OCI-LY3 (cell line): ENCODE results near the gene WDFY1.

Experiments used
- H2AFZ ChIP-seq: fragments of 200-600, 300-600 bp; shearing (Covaris generic); 2 replicates; pipeline ENCODE4 v1.6.0; 2014; ENCODE audit warnings: antibody characterized with exemption, low read depth, low read length
- H3K27ac ChIP-seq: fragments of 200-600, 300-600 bp; sonication (generic); 2 replicates; pipeline ENCODE4 v1.5.1; 2014; ENCODE audit warnings: mild to moderate bottlenecking, low read length, moderate library complexity, mixed read lengths
- H3K27me3 ChIP-seq: fragments of 200-600, 300-600 bp; sonication (generic); 2 replicates; pipeline ENCODE4 v1.6.1; 2014; ENCODE audit warnings: low read depth, low read length, mixed read lengths
- H3K36me3 ChIP-seq: fragments of 200-600, 300-600 bp; sonication (generic); replicated peaks from 2 replicates; pipeline ENCODE3; 2014; ENCODE audit warnings: low read depth, low read length, mixed read lengths
- H3K4me1 ChIP-seq: fragments of 300-600, 200-600 bp; sonication (generic); 2 replicates; pipeline ENCODE4 v1.6.1; 2014; ENCODE audit warnings: low read length, mixed read lengths
- H3K4me2 ChIP-seq: fragments of 200-600, 300-600 bp; sonication (generic); 2 replicates; pipeline ENCODE4 v1.6.1; 2014; ENCODE audit warnings: low read length, mixed read lengths
- H3K4me3 ChIP-seq: fragments of 300-600, 200-600 bp; sonication (generic); 2 replicates; pipeline ENCODE4 v1.5.1; 2014; ENCODE audit warnings: antibody characterized with exemption, mild to moderate bottlenecking, low read length, moderate library complexity
- H3K79me2 ChIP-seq: fragments of 300-600, 200-600 bp; shearing (Covaris generic); 2 replicates; pipeline ENCODE4 v1.6.1; 2014; ENCODE audit warnings: mild to moderate bottlenecking, low read length, mixed read lengths
- H3K9ac ChIP-seq: fragments of 300-600, 200-600 bp; shearing (Covaris generic); 2 replicates; pipeline ENCODE4 v1.6.0; 2014; ENCODE audit warnings: mild to moderate bottlenecking, low read length, moderate library complexity
- H3K9me3 ChIP-seq: fragments of 200-600, 300-600 bp; shearing (Covaris generic); 2 replicates; pipeline ENCODE4 v1.6.1; 2014; ENCODE audit warnings: low read length, mixed read lengths; ENCODE audit not compliant: insufficient read depth
- H4K20me1 ChIP-seq: fragments of 200-600, 300-600 bp; sonication (generic); 2 replicates; pipeline ENCODE4 v1.6.1; 2016; ENCODE audit warnings: low read length, mixed read lengths; ENCODE audit not compliant: insufficient read depth
- CTCF ChIP-seq: fragments of 200-600, 300-600 bp; sonication (generic); IDR thresholded peaks from 2 replicates; pipeline ENCODE4 v1.5.1; 2014; ENCODE audit warnings: antibody characterized with exemption, low read length, low read depth
- EZH2phosphoT487 ChIP-seq: fragments of 200-600 bp; shearing (Covaris generic); IDR thresholded peaks from 2 replicates; pipeline ENCODE4 v1.6.1; 2018; ENCODE audit warnings: antibody characterized with exemption, mixed run types, low read depth

The WDFY1 gene

GRCh38 chr2:223887127-223887526, 58.0 kb downstream of the WDFY1 start:
- peaks cover 26% of the 10 kb centered on the region for H3K36me3 ChIP-seq
- H3K4me2 ChIP-seq: no peak overlapping the region
- no peak overlapping the region for H3K9ac ChIP-seq
- H3K27me3 ChIP-seq: no peaks in the 10 kb centered on the region
- no peak overlapping the region for H3K4me3 ChIP-seq
- no peak overlapping the region for H2AFZ ChIP-seq
- no peak for TF ChIP-seq EZH2phosphoT487
- no peak for TF ChIP-seq CTCF
- H3K9me3 ChIP-seq: no peaks in the 10 kb centered on the region
- no peak overlapping the region for H3K27ac ChIP-seq
- H3K79me2 ChIP-seq: no peaks in the 10 kb centered on the region
- H3K4me1 ChIP-seq: peaks cover 43% of the 10 kb centered on the region
- no peaks in the 10 kb centered on the region for H4K20me1 ChIP-seq

GRCh38 chr2:223886726-223887125, 58.4 kb downstream of the WDFY1 start:
- Histone ChIP-seq H4K20me1 (no peaks in the 10 kb centered on the region), H3K36me3 (peaks cover 28% of the 10 kb centered on the region), H3K4me1 (peaks cover 47% of the 10 kb centered on the region), H3K27me3 (no peaks in the 10 kb centered on the region), H3K9ac (no peak overlapping the region), H3K27ac (no peak overlapping the region), H3K79me2 (no peaks in the 10 kb centered on the region), H3K9me3 (no peaks in the 10 kb centered on the region), H3K4me2 (no peak overlapping the region), H3K4me3 (no peak overlapping the region), H2AFZ (no peak overlapping the region)
- TF ChIP-seq EZH2phosphoT487 (no peak), CTCF (no peak)

- no peak for TF ChIP-seq CTCF
- TF ChIP-seq EZH2phosphoT487: no peak
- Histone ChIP-seq H3K36me3 (peaks cover 26% of the 10 kb centered on the region), H3K27me3 (no peaks in the 10 kb centered on the region), H3K27ac (peak overlapping the region; percentile 65), H3K9ac (no peak overlapping the region), H3K9me3 (no peaks in the 10 kb centered on the region), H3K4me1 (peaks cover 44% of the 10 kb centered on the region), H3K79me2 (no peaks in the 10 kb centered on the region), H3K4me3 (no peak overlapping the region), H3K4me2 (peak overlapping the region; percentile 69), H2AFZ (no peak overlapping the region), H4K20me1 (no peaks in the 10 kb centered on the region)
Measured at GRCh38 chr2:223884399-223884798, 60.7 kb downstream of the WDFY1 start.

GRCh38 chr2:223882715-223883114, 62.4 kb downstream of the WDFY1 start:
- no peak for TF ChIP-seq EZH2phosphoT487
- no peak for TF ChIP-seq CTCF
- H3K4me2 ChIP-seq: no peak overlapping the region
- H3K9me3 ChIP-seq: no peaks in the 10 kb centered on the region

More at GRCh38 chr2:223882715-223883114, 62.4 kb downstream of the WDFY1 start:
- H3K9ac ChIP-seq: no peak overlapping the region
- H2AFZ ChIP-seq: no peak overlapping the region
- no peak overlapping the region for H3K27ac ChIP-seq
- H3K79me2 ChIP-seq: no peaks in the 10 kb centered on the region
- peaks cover 29% of the 10 kb centered on the region for H3K36me3 ChIP-seq
- H3K4me1 ChIP-seq: peaks cover 48% of the 10 kb centered on the region
- no peak overlapping the region for H3K4me3 ChIP-seq
- no peaks in the 10 kb centered on the region for H3K27me3 ChIP-seq
- H4K20me1 ChIP-seq: 0 out of 2 replicates have a peak, but pooled peaks cover 2% of the 10 kb centered on the region
